Mesenchymal stem cell (in vitro differentiated cells and primary cell): ENCODE measurements around the gene TOR2A.

Experiments used
- DNase-seq: peaks from one replicate; pipeline ENCODE4 v3.0.0-alpha.2; 2013
- H2AFZ ChIP-seq: one replicate; pipeline ENCODE4 v1.6.1; 2013; ENCODE audit warnings: low read depth, mild to moderate bottlenecking, control low read depth, inconsistent platforms, low read length, moderate library complexity
- H2AK5ac ChIP-seq: 2 replicates; pipeline ENCODE4 v1.6.1; 2013; ENCODE audit warnings: low read length, moderate library complexity, mild to moderate bottlenecking, inconsistent platforms; ENCODE audit not compliant: severe bottlenecking
- H2BK120ac ChIP-seq: one replicate; pipeline ENCODE4 v1.6.1; 2013; ENCODE audit warnings: low read depth, mild to moderate bottlenecking, inconsistent platforms, low read length, moderate library complexity
- H2BK12ac ChIP-seq, 2 experiments: one replicate each; pipeline ENCODE4 v1.6.1; 2013; ENCODE audit warnings: inconsistent platforms in 2 of 2, low read length in 2 of 2, mild to moderate bottlenecking in 2 of 2, moderate library complexity in 2 of 2, control low read depth in 1 of 2
- H2BK15ac ChIP-seq: one replicate; pipeline ENCODE4 v1.6.1; 2013; ENCODE audit warnings: mild to moderate bottlenecking, low read depth, inconsistent platforms; ENCODE audit not compliant: poor library complexity, severe bottlenecking
- H2BK5ac ChIP-seq: 2 replicates; pipeline ENCODE4 v1.6.1; 2013; ENCODE audit warnings: low read depth, mild to moderate bottlenecking, low read length, control low read depth, inconsistent platforms; ENCODE audit not compliant: poor library complexity, severe bottlenecking
- H3K14ac ChIP-seq, 2 experiments: one replicate each; pipeline ENCODE4 v1.6.1; 2013; ENCODE audit warnings: inconsistent platforms in 2 of 2, low read length in 2 of 2, control low read depth in 1 of 2, mild to moderate bottlenecking in 1 of 2, moderate library complexity in 1 of 2
- H3K18ac ChIP-seq, 2 experiments: one replicate each; pipeline ENCODE4 v1.6.1; 2013; ENCODE audit warnings: inconsistent platforms in 2 of 2, low read length in 2 of 2, control low read depth in 1 of 2, low read depth in 1 of 2, mild to moderate bottlenecking in 1 of 2
- H3K23ac ChIP-seq, 2 experiments: one replicate each; pipeline ENCODE4 v1.6.1; 2013; ENCODE audit warnings: inconsistent platforms in 2 of 2, low read length in 2 of 2, mild to moderate bottlenecking in 2 of 2, moderate library complexity in 2 of 2, control low read depth in 1 of 2
- H3K27ac ChIP-seq: 2 replicates; pipeline ENCODE4 v1.5.1; 2013; ENCODE audit warnings: mild to moderate bottlenecking, moderate library complexity, low read length, control low read depth, inconsistent platforms; ENCODE audit not compliant: poor library complexity, severe bottlenecking
- H3K27me3 ChIP-seq, 2 experiments: 2 replicates each; pipeline versions ENCODE4 v1.6.1 to v1.7.0; 2013; ENCODE audit warnings: low read length in 2 of 2, mild to moderate bottlenecking in 2 of 2, moderate library complexity in 2 of 2, control low read depth in 1 of 2, inconsistent platforms in 1 of 2; ENCODE audit not compliant: control insufficient read depth in 1 of 2, insufficient read depth in 1 of 2
- H3K36me3 ChIP-seq, 2 experiments: 2 replicates each; pipeline versions ENCODE4 v1.6.1 to v1.7.0; 2013; ENCODE audit warnings: low read length in 2 of 2, control low read depth in 1 of 2, inconsistent platforms in 1 of 2, low read depth in 1 of 2, mild to moderate bottlenecking in 1 of 2; ENCODE audit not compliant: insufficient read depth in 2 of 2, control insufficient read depth in 1 of 2
- H3K4ac ChIP-seq, 2 experiments: one replicate each; pipeline ENCODE4 v1.6.1; 2013; ENCODE audit warnings: inconsistent platforms in 2 of 2, low read length in 2 of 2, mild to moderate bottlenecking in 2 of 2, moderate library complexity in 2 of 2, control low read depth in 1 of 2, low read depth in 1 of 2
- H3K4me1 ChIP-seq: 2 replicates; pipeline ENCODE4 v1.6.1; 2013; ENCODE audit warnings: low read depth, low read length, control low read depth; ENCODE audit not compliant: control insufficient read depth, insufficient read depth
- H3K4me2 ChIP-seq: 2 replicates; pipeline ENCODE4 v1.6.1; 2013; ENCODE audit warnings: low read length, mild to moderate bottlenecking, inconsistent platforms; ENCODE audit not compliant: poor library complexity, severe bottlenecking
- H3K4me3 ChIP-seq, 2 experiments: 2 replicates each; pipeline versions ENCODE4 v1.5.1 to v1.7.0; 2013; ENCODE audit warnings: low read length in 2 of 2, mild to moderate bottlenecking in 2 of 2, control low read depth in 1 of 2, low read depth in 1 of 2; ENCODE audit not compliant: insufficient read depth in 1 of 2
- H3K79me1 ChIP-seq: replicated peaks from 2 replicates; pipeline ENCODE4 v1.6.1; 2013; ENCODE audit warnings: mild to moderate bottlenecking, control low read depth, low read length, inconsistent platforms; ENCODE audit not compliant: poor library complexity, severe bottlenecking
- H3K9ac ChIP-seq: 2 replicates; pipeline ENCODE4 v1.7.0; 2013; ENCODE audit warnings: mild to moderate bottlenecking, low read length, moderate library complexity
- H3K9me3 ChIP-seq: 2 replicates; pipeline ENCODE4 v1.7.0; 2013; ENCODE audit warnings: mild to moderate bottlenecking, low read length; ENCODE audit not compliant: control insufficient read depth
- H4K8ac ChIP-seq: one replicate; pipeline ENCODE4 v1.6.1; 2013; ENCODE audit warnings: inconsistent platforms, mild to moderate bottlenecking, low read length, moderate library complexity
- H4K91ac ChIP-seq: one replicate; pipeline ENCODE4 v1.6.1; 2013; ENCODE audit warnings: mild to moderate bottlenecking, low read length, inconsistent platforms
- WGBS: methylation state at CpG from one replicate; pipeline ENCODE4 v1.1.7; 2013; ENCODE audit warnings: mixed read lengths; 5-methylcytosine and 5-hydroxymethylcytosine counted together

TOR2A gene

DNA sequence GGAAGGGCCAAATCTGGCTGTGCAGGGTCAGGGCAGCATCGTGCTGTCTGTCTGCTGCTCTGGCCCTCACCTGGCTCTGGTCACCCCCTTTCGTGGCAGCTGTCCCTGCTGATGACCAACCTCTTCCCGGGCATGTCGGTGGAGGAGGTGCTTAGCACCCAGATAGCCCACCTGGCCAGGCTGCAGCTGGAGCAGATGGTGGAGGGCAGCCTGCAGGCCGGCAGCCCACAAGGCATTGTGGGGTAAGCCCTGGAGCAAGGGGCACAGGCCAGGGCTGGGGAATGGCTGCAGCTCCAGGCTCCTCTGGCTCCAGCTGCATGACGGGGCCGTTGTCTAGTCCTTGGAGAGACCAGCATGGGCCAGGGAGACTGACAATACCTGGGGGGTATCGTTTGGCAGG is 8.2 kb downstream of the TOR2A start:
- Histone ChIP-seq H3K79me1 (no peaks in the 10 kb centered on the region), H2BK12ac (no peak overlapping the region), H2BK15ac (no peak overlapping the region), H3K18ac (no peak overlapping the region), H3K4me1 (peaks cover 1% of the 10 kb centered on the region), H2BK5ac (no peak overlapping the region), H3K4me3 (no peak overlapping the region), H3K4ac (no peak overlapping the region), H4K8ac (no peak overlapping the region), H2AFZ (no peak overlapping the region), H3K23ac (no peak overlapping the region), H2BK120ac (no peak overlapping the region), H3K9me3 (no peaks in the 10 kb centered on the region), H3K27me3 (peaks cover 0 to 3% of the 10 kb centered on the region in 2 experiments), H3K4me2 (no peak overlapping the region), H3K14ac (no peak overlapping the region), H3K9ac (no peak overlapping the region), H2AK5ac (no peak overlapping the region), H3K36me3 (peaks cover 9 to 16% of the 10 kb centered on the region in 2 experiments), H4K91ac (no peak overlapping the region), H3K27ac (no peak overlapping the region)
- DNase-seq, result no peak
- 81% methylated on average over 8 of the region's 8 CpGs for WGBS

DNA sequence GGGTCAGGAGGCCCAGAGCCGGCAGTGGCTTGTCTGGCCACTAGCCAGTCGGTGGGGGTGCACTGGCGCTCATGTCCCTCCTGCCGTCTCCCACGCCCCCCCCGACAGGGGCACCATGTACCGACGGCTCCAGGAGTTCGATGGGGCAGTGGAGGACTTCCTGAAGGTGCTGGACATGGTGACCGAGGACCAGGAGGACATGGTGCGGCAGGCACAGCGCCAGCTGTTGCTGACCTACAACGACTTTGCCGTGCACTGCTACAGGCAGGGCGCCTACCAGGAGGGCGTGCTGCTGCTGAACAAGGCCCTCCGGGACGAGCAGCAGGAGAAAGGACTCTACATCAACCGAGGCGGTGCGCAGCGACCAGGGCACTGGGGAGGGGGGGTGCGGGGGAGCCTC is 11.1 kb downstream of the TOR2A start:
- Histone ChIP-seq H4K8ac (peak overlapping the region; percentile 24), H3K4me1 (peaks cover 11% of the 10 kb centered on the region), H3K27me3 (peaks cover 0 to 3% of the 10 kb centered on the region in 2 experiments), H3K14ac (no peak overlapping the region), H3K36me3 (no peaks in the 10 kb centered on the region), H3K18ac (no peak overlapping the region), H3K4ac (no peak overlapping the region), H3K4me3 (peak overlapping the region; percentile 8 to 35), H2BK120ac (no peak overlapping the region), H2BK5ac (no peak overlapping the region), H2BK15ac (no peak overlapping the region), H3K4me2 (no peak overlapping the region), H4K91ac (no peak overlapping the region), H3K9me3 (no peaks in the 10 kb centered on the region), H3K79me1 (no peaks in the 10 kb centered on the region), H3K23ac (no peak overlapping the region), H3K27ac (no peak overlapping the region), H2BK12ac (no peak overlapping the region), H3K9ac (peak overlapping the region; percentile 29), H2AK5ac (no peak overlapping the region), H2AFZ (no peak overlapping the region)
- DNase-seq, result no peak
- 73% methylated on average over 23 of the region's 23 CpGs for WGBS

GRCh38 chr9:127723444-127723843 is 11.7 kb downstream of the TOR2A start:
- no peak overlapping the region for H2AK5ac ChIP-seq
- H3K4ac ChIP-seq, result no peak overlapping the region
- no peak overlapping the region for H3K27ac ChIP-seq
- no peak overlapping the region for H3K23ac ChIP-seq
- H4K8ac ChIP-seq, result no peak overlapping the region
- peaks cover 11% of the 10 kb centered on the region for H3K4me1 ChIP-seq
- no peak overlapping the region for H2BK120ac ChIP-seq
- DNase-seq, result no peak
- no peak overlapping the region for H3K18ac ChIP-seq
- no peak overlapping the region for H2BK12ac ChIP-seq
- H3K27me3 ChIP-seq, result peaks cover 0 to 3% of the 10 kb centered on the region in 2 experiments
- no peak overlapping the region for H3K9ac ChIP-seq
- WGBS, result 93% methylated on average over 5 of the region's 5 CpGs
- no peak overlapping the region for H2AFZ ChIP-seq
- H2BK5ac ChIP-seq, result no peak overlapping the region
- no peak overlapping the region for H3K14ac ChIP-seq
- H3K79me1 ChIP-seq, result no peaks in the 10 kb centered on the region
- no peak overlapping the region for H3K4me3 ChIP-seq
- H3K9me3 ChIP-seq, result no peaks in the 10 kb centered on the region
- H2BK15ac ChIP-seq, result no peak overlapping the region
- H3K4me2 ChIP-seq, result no peak overlapping the region
- H4K91ac ChIP-seq, result no peak overlapping the region
- no peaks in the 10 kb centered on the region for H3K36me3 ChIP-seq

- Histone ChIP-seq H3K4ac (no peak overlapping the region), H3K23ac (no peak overlapping the region), H3K14ac (no peak overlapping the region), H2AK5ac (no peak overlapping the region), H3K18ac (no peak overlapping the region), H3K36me3 (no peaks in the 10 kb centered on the region), H3K79me1 (no peaks in the 10 kb centered on the region), H3K27me3 (peaks cover 0 to 3% of the 10 kb centered on the region in 2 experiments), H3K4me3 (no peak overlapping the region), H2BK5ac (no peak overlapping the region), H2BK12ac (no peak overlapping the region), H3K27ac (no peak overlapping the region), H2BK15ac (no peak overlapping the region), H3K4me2 (no peak overlapping the region), H2AFZ (no peak overlapping the region), H4K8ac (no peak overlapping the region), H3K9ac (no peak overlapping the region), H3K4me1 (peaks cover 11% of the 10 kb centered on the region), H3K9me3 (no peaks in the 10 kb centered on the region), H2BK120ac (no peak overlapping the region), H4K91ac (peak overlapping the region; percentile 41)
- DNase-seq, result no peak
- WGBS, result 92% methylated on average over 13 of the region's 13 CpGs
These were observed 12.1 kb downstream of the TOR2A start for GRCh38 chr9:127723013-127723412.
